Gastrocnemius medialis (tissue), 4 donors: ENCODE results near the gene SYPL1. TPM values are rescaled to one million over a fixed set of nuclear protein-coding genes. Genes with fewer than 3 reads are reported as not detected.

ENCODE experiments used
- ATAC-seq, 2 donors: fragments of 150-250 bp; one replicate each; pipeline ENCODE4 v1.9.1; 2016
- DNase-seq, 2 donors: peaks; one replicate each; pipeline ENCODE4 v3.0.0-alpha.2; 2019
- H3K27ac ChIP-seq, 4 donors: fragments of 200-600 bp; sonication (generic); 1 replicate in 1 of 4; 2 replicates in 3 of 4; pipeline ENCODE4 v1.5.1; 2016 to 2018; ENCODE audit warnings: mild to moderate bottlenecking in 2 of 4, moderate library complexity in 1 of 4
- H3K27me3 ChIP-seq, 3 donors: fragments of 200-600 bp; sonication (generic) in 2 of 3; 1 replicate in 1 of 3; 2 replicates in 2 of 3; pipeline versions ENCODE4 v1.5.1 to v1.6.0; 2016 to 2019; ENCODE audit warnings: mild to moderate bottlenecking in 1 of 3, moderate library complexity in 1 of 3
- H3K36me3 ChIP-seq, 2 donors: fragments of 200-600 bp; sonication (generic) in 1 of 2; one replicate each; pipeline ENCODE4 v1.5.1; 2017 to 2018
- H3K4me1 ChIP-seq, 2 donors: fragments of 200-600 bp; sonication (generic) in 1 of 2; one replicate each; pipeline ENCODE4 v1.5.1; 2016 to 2017; ENCODE audit warnings: mild to moderate bottlenecking in 2 of 2
- H3K4me3 ChIP-seq, 4 donors: fragments of 200-600 bp; sonication (generic) in 3 of 4; 1 replicate in 1 of 4; 2 replicates in 3 of 4; pipeline ENCODE4 v1.5.1; 2016 to 2019; ENCODE audit warnings: mild to moderate bottlenecking in 2 of 4
- H3K9me3 ChIP-seq, 3 donors: fragments of 200-600 bp; sonication (generic) in 2 of 3; 1 replicate in 1 of 3; 2 replicates in 2 of 3; pipeline ENCODE4 v1.5.1; 2016 to 2019
- CTCF ChIP-seq, 5 experiments: fragments of 450-650 bp in 3 of 5; fragments of 200-600 bp in 2 of 5; sonication (generic) in 2 of 5; IDR thresholded peaks in 4 of 5; conservative IDR thresholded peaks in 1 of 5; 1 replicate in 4 of 5; 2 replicates in 1 of 5; pipeline ENCODE4 v1.5.1; 2016 to 2019; ENCODE audit warnings: antibody characterized with exemption in 5 of 5, mild to moderate bottlenecking in 3 of 5, moderate library complexity in 3 of 5
- POLR2A ChIP-seq, 2 donors: fragments of 450-650 bp; IDR thresholded peaks; one replicate each; pipeline ENCODE4 v1.6.1; 2017; ENCODE audit warnings: antibody characterized with exemption in 2 of 2, mild to moderate bottlenecking in 2 of 2, moderate library complexity in 2 of 2
- in situ Hi-C, 4 donors: fragments of 200-750 bp; cut with MboI; loops; one replicate each; pipeline versions ENCODE4 v1.15.0 to v1.8.0; 2017; ENCODE audit warnings: low sequenced_read_pairs in 4 of 4
- intact Hi-C: fragments of 100-400 bp; cut with DNase I; formaldehyde crosslinking; loops from one replicate; pipeline ENCODE4 v1.15.1; 2023; ENCODE audit warnings: low total_unique reads
- total RNA-seq, 4 donors: library from RNA; depleted of rRNA; stranded (reverse); fragments of >200 nt; gene quantifications; one replicate each; pipeline versions ENCODE4 v1.1.0 to v1.2.3, GENCODE V29; 2016

The SYPL1 gene
- total RNA-seq, 4 donors from 2014 or later: 81.5 to 90.9 (median 83.2) TPM

GRCh38 chr7:106054971-106055532, 57.1 kb downstream of the SYPL1 start:
- TF ChIP-seq CTCF (IDR thresholded peaks at IDR 0.05 in 4 of 5, conservative IDR thresholded peaks at IDR 0.05 in 1 of 5): no peak
- no peak for TF ChIP-seq POLR2A (IDR thresholded peaks at IDR 0.05)
- intact Hi-C loops: no loop called here
- ATAC-seq: no peak

GRCh38 chr7:106054156-106054910, 57.8 kb downstream of the SYPL1 start:
- TF ChIP-seq CTCF (IDR thresholded peaks at IDR 0.05 in 4 of 5, conservative IDR thresholded peaks at IDR 0.05 in 1 of 5): no peak
- TF ChIP-seq POLR2A (IDR thresholded peaks at IDR 0.05): no peak
- H3K27ac ChIP-seq: no peak overlapping the region
- in situ Hi-C loops: loop anchor here in 2 of 4 donors (10.0 to 25.0 kb wide), 3 partner anchors 233 to 408 kb away; partner anchors contain the start of gene NAMPT (in 1 of the 2)

More at GRCh38 chr7:106054971-106055532, 57.1 kb downstream of the SYPL1 start:
- H3K27me3 ChIP-seq: no peaks in the 10 kb centered on the region
- H3K4me1 ChIP-seq: peaks cover 3 to 10% of the 10 kb centered on the region in 2 donors
- H3K36me3 ChIP-seq: no peaks in the 10 kb centered on the region
- H3K27ac ChIP-seq: no peak overlapping the region
- in situ Hi-C loops: loop anchor here (5.0 to 25.0 kb wide), 4 partner anchors 97 to 407 kb away; partner anchors contain the start of gene NAMPT (in 1 of the 4)
- no peak for DNase-seq
- H3K4me3 ChIP-seq: no peak overlapping the region
- no peaks in the 10 kb centered on the region for H3K9me3 ChIP-seq

DNA sequence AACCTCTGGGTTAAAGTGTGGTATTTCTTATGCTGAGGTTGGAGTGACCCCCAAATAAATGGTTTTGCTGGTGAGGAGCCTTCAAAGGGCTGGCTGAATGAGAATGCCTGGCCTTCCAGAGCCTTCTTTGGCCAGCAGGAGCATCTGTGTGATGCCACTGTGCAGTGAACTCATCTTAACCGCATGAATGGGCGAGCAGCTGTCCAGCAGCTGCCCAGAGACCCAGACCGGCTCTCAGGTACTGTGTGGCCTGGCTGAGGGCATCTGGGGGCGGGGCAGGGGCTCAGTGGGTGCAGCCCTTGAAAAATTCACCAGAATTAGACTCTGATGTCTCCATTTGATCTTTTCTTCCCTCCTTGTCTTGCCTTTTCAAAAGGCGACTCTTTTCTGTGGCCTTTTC, 59.0 kb downstream of the SYPL1 start:
- Histone ChIP-seq H3K27me3 (no peaks in the 10 kb centered on the region), H3K27ac (no peak overlapping the region), H3K4me3 (no peak overlapping the region), H3K4me1 (peaks cover 3 to 11% of the 10 kb centered on the region in 2 donors), H3K36me3 (no peaks in the 10 kb centered on the region), H3K9me3 (no peaks in the 10 kb centered on the region)
- in situ Hi-C loops: loop anchor here in 2 of 4 donors (10.0 to 25.0 kb wide), 3 partner anchors 234 to 409 kb away; partner anchors contain the start of gene NAMPT (in 1 of the 2)
- TF ChIP-seq POLR2A (IDR thresholded peaks at IDR 0.05) (no peak), CTCF (IDR thresholded peaks at IDR 0.05 in 4 of 5, conservative IDR thresholded peaks at IDR 0.05 in 1 of 5) (no peak)
- ATAC-seq (no peak), DNase-seq (no peak)
- intact Hi-C loops: no loop called here

More at GRCh38 chr7:106054156-106054910, 57.8 kb downstream of the SYPL1 start:
- H3K9me3 ChIP-seq: no peaks in the 10 kb centered on the region
- DNase-seq (no peak), ATAC-seq (no peak)
- H3K4me1 ChIP-seq: peaks cover 3 to 11% of the 10 kb centered on the region in 2 donors
- H3K36me3 ChIP-seq: no peaks in the 10 kb centered on the region
- no peaks in the 10 kb centered on the region for H3K27me3 ChIP-seq
- H3K4me3 ChIP-seq: no peak overlapping the region
- intact Hi-C loops: no loop called here

DNA sequence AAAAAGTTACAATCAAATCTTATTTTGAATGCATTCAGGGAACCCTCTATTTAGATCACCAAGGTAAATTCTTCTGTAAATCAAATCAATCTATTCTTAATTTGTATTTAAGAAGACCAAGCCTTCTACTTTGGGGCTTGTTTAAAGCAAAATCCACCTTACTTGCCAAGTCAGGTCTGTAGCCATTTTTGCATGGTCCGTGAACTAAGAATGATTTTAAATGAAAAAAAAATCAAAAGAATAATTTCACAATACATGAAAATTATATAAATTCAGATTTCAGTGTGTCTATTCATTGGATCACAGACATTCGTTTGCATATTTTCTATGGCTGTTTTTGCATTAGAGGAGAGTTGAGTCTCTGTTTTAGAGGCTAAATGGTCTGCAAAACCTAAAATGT, 59.4 kb downstream of the SYPL1 start:
- TF ChIP-seq POLR2A (IDR thresholded peaks at IDR 0.05): no peak
- no peak for TF ChIP-seq CTCF (IDR thresholded peaks at IDR 0.05 in 4 of 5, conservative IDR thresholded peaks at IDR 0.05 in 1 of 5)
- no peaks in the 10 kb centered on the region for H3K9me3 ChIP-seq
- H3K4me1 ChIP-seq: peaks cover 3 to 11% of the 10 kb centered on the region in 2 donors
- in situ Hi-C loops: loop anchor here in 2 of 4 donors (10.0 to 25.0 kb wide), 3 partner anchors 235 to 410 kb away; partner anchors contain the start of gene NAMPT (in 1 of the 2)
- no peaks in the 10 kb centered on the region for H3K36me3 ChIP-seq
- H3K4me3 ChIP-seq: no peak overlapping the region
- no peaks in the 10 kb centered on the region for H3K27me3 ChIP-seq
- no peak for ATAC-seq
- no peak overlapping the region for H3K27ac ChIP-seq
- no peak for DNase-seq
- intact Hi-C loops: no loop called here
